OCI-LY1 (cell line): ENCODE data around the gene FAM131A.
A peak's percentile ranks its signal among the peaks of the same experiment; 100 is the strongest.

Experiments used
- H2AFZ ChIP-seq: fragments of 200-600 bp; sonication (generic), shearing (Covaris generic); 2 replicates; pipeline ENCODE4 v1.6.0; 2014; ENCODE audit warnings: antibody characterized with exemption, mild to moderate bottlenecking, low read length
- H3F3A ChIP-seq: fragments of 200-600 bp; sonication (generic), shearing (Covaris generic); 2 replicates; pipeline ENCODE4 v1.6.0; 2014; ENCODE audit warnings: mild to moderate bottlenecking, antibody characterized with exemption, low read length, moderate library complexity; ENCODE audit not compliant: insufficient read depth
- H3K27ac ChIP-seq: fragments of 200-600 bp; sonication (generic); 2 replicates; pipeline ENCODE4 v1.5.1; 2014; ENCODE audit warnings: low read length, mixed run types, mild to moderate bottlenecking, low read depth; ENCODE audit not compliant: poor library complexity, severe bottlenecking
- H3K27me3 ChIP-seq: fragments of 200-600 bp; sonication (generic); 2 replicates; pipeline ENCODE4 v1.6.0; 2014; ENCODE audit warnings: antibody characterized with exemption, mild to moderate bottlenecking, low read length, moderate library complexity; ENCODE audit not compliant: insufficient read depth
- H3K36me3 ChIP-seq: fragments of 200-600 bp; sonication (generic); 2 replicates; pipeline ENCODE4 v1.6.1; 2014; ENCODE audit warnings: mild to moderate bottlenecking, antibody characterized with exemption, low read length, moderate library complexity, mixed read lengths; ENCODE audit not compliant: insufficient read depth
- H3K4me1 ChIP-seq: fragments of 200-600 bp; sonication (generic); 2 replicates; pipeline ENCODE4 v1.5.1; 2014; ENCODE audit warnings: mild to moderate bottlenecking, low read length, moderate library complexity; ENCODE audit not compliant: insufficient read depth, severe bottlenecking
- H3K4me2 ChIP-seq: fragments of 200-600 bp; sonication (generic), shearing (Covaris generic); 2 replicates; pipeline ENCODE4 v1.6.1; 2014; ENCODE audit warnings: low read length
- H3K4me3 ChIP-seq: fragments of 200-600 bp; sonication (generic); 2 replicates; pipeline ENCODE4 v1.5.1; 2014; ENCODE audit warnings: low read length, low read depth, mild to moderate bottlenecking, mixed read lengths; ENCODE audit not compliant: poor library complexity, severe bottlenecking
- H3K79me2 ChIP-seq: fragments of 200-600 bp; shearing (Covaris generic); 2 replicates; pipeline ENCODE4 v1.6.1; 2016; ENCODE audit warnings: mixed run types, low read length, mixed read lengths; ENCODE audit not compliant: insufficient read depth
- H3K9ac ChIP-seq: fragments of 200-600 bp; sonication (generic), shearing (Covaris generic); 2 replicates; pipeline ENCODE4 v1.6.1; 2014; ENCODE audit warnings: mild to moderate bottlenecking, low read length, mixed read lengths
- H3K9me2 ChIP-seq: fragments of 200-600 bp; sonication (generic), shearing (Covaris generic); 2 replicates; pipeline ENCODE4 v1.6.1; 2014; ENCODE audit warnings: low read depth, mild to moderate bottlenecking, low read length, mixed read lengths
- H3K9me3 ChIP-seq: fragments of 200-600 bp; shearing (Covaris generic); 2 replicates; pipeline ENCODE4 v1.6.1; 2014; ENCODE audit warnings: low read length, mixed read lengths
- H4K20me1 ChIP-seq: fragments of 200-600 bp; sonication (generic), shearing (Covaris generic); 2 replicates; pipeline ENCODE4 v1.6.0; 2016; ENCODE audit warnings: mild to moderate bottlenecking, low read length; ENCODE audit not compliant: insufficient read depth
- CTCF ChIP-seq: fragments of 200-600 bp; sonication (generic), shearing (Covaris generic); IDR thresholded peaks from 2 replicates; pipeline ENCODE4 v1.5.1; 2017; ENCODE audit warnings: mild to moderate bottlenecking, antibody characterized with exemption, low read length, moderate library complexity, mixed read lengths
- EZH2 ChIP-seq: fragments of 200-600 bp; sonication (generic), shearing (Covaris generic); IDR thresholded peaks from 2 replicates; pipeline ENCODE4 v1.8.0; 2017; ENCODE audit warnings: borderline replicate concordance, mixed run types, mild to moderate bottlenecking, antibody characterized with exemption, low read length, moderate library complexity, mixed read lengths

FAM131A gene

GRCh38 chr3:184333190-184333589 lies 4.2 kb upstream of the FAM131A start:
- no peaks in the 10 kb centered on the region for H3K9me3 ChIP-seq
- no peak overlapping the region for H3K9ac ChIP-seq
- H3F3A ChIP-seq: peaks cover 19% of the 10 kb centered on the region; the same call in 1 of the 2 replicates
- no peak overlapping the region for H3K27ac ChIP-seq
- no peak for TF ChIP-seq CTCF
- H3K4me1 ChIP-seq: peaks cover 16% of the 10 kb centered on the region
- H3K79me2 ChIP-seq: no peaks in the 10 kb centered on the region
- H3K36me3 ChIP-seq: peaks cover 71% of the 10 kb centered on the region
- no peaks in the 10 kb centered on the region for H3K27me3 ChIP-seq
- H3K4me3 ChIP-seq: no peak overlapping the region
- no peak overlapping the region for H3K4me2 ChIP-seq
- H4K20me1 ChIP-seq: no peaks in the 10 kb centered on the region
- H3K9me2 ChIP-seq: no peaks in the 10 kb centered on the region
- no peak overlapping the region for H2AFZ ChIP-seq

- Histone ChIP-seq H3K27ac (no peak overlapping the region), H3K79me2 (no peaks in the 10 kb centered on the region), H3K4me2 (no peak overlapping the region), H4K20me1 (no peaks in the 10 kb centered on the region), H3K9ac (no peak overlapping the region), H3K27me3 (no peaks in the 10 kb centered on the region), H3K9me2 (no peaks in the 10 kb centered on the region), H3F3A (peaks cover 19% of the 10 kb centered on the region; the same call in 1 of the 2 replicates), H3K36me3 (peaks cover 66% of the 10 kb centered on the region), H3K4me1 (peaks cover 16% of the 10 kb centered on the region), H3K4me3 (no peak overlapping the region), H2AFZ (no peak overlapping the region), H3K9me3 (no peaks in the 10 kb centered on the region)
- TF ChIP-seq EZH2: no peak
These were observed 3.7 kb upstream of the FAM131A start for GRCh38 chr3:184333700-184334099.

GRCh38 chr3:184334470-184335158 lies 2.8 kb upstream of the FAM131A start:
- H3K9ac ChIP-seq: no peak overlapping the region
- H4K20me1 ChIP-seq: no peaks in the 10 kb centered on the region
- H3K36me3 ChIP-seq: peaks cover 57% of the 10 kb centered on the region
- H3K4me2 ChIP-seq: no peak overlapping the region
- H3K79me2 ChIP-seq: no peaks in the 10 kb centered on the region
- TF ChIP-seq CTCF (no peak), EZH2 (no peak)
- peaks cover 16% of the 10 kb centered on the region for H3K4me1 ChIP-seq
- H3K27ac ChIP-seq: peak overlapping the region; percentile 57
- no peak overlapping the region for H3K4me3 ChIP-seq
- H3K9me3 ChIP-seq: no peaks in the 10 kb centered on the region
- no peak overlapping the region for H2AFZ ChIP-seq
- peaks cover 19% of the 10 kb centered on the region; the same call in 1 of the 2 replicates for H3F3A ChIP-seq
- no peaks in the 10 kb centered on the region for H3K27me3 ChIP-seq
- H3K9me2 ChIP-seq: no peaks in the 10 kb centered on the region

- peak overlapping the region; percentile 57 for H3K27ac ChIP-seq
- no peaks in the 10 kb centered on the region for H3K9me2 ChIP-seq
- peaks cover 16% of the 10 kb centered on the region for H3K4me1 ChIP-seq
- no peaks in the 10 kb centered on the region for H3K9me3 ChIP-seq
- peak overlapping the region; percentile 72 for H3K4me2 ChIP-seq
- H3K36me3 ChIP-seq: peaks cover 50% of the 10 kb centered on the region
- peaks cover 19% of the 10 kb centered on the region; the same call in 1 of the 2 replicates for H3F3A ChIP-seq
- no peaks in the 10 kb centered on the region for H4K20me1 ChIP-seq
- no peaks in the 10 kb centered on the region for H3K27me3 ChIP-seq
- no peaks in the 10 kb centered on the region for H3K79me2 ChIP-seq
- peak overlapping the region; percentile 17; the same call in 1 of the 2 replicates for H3K9ac ChIP-seq
- no peak overlapping the region for H2AFZ ChIP-seq
- H3K4me3 ChIP-seq: peak overlapping the region; percentile 66
- TF ChIP-seq EZH2 (no peak), CTCF (no peak)
These were observed 2.1 kb upstream of the FAM131A start for GRCh38 chr3:184335291-184335660.
